KMS-11 (cell line): ENCODE results near the gene ITGA2B.

Experiments used
- H2AFZ ChIP-seq: fragments of 200-600 bp; sonication (generic); 2 replicates; pipeline ENCODE4 v1.6.1; 2016; ENCODE audit warnings: antibody characterized with exemption, mixed run types, low read depth
- H3K27ac ChIP-seq: fragments of 200-600 bp; sonication (generic); 2 replicates; pipeline ENCODE4 v1.6.1; 2016; ENCODE audit warnings: mild to moderate bottlenecking, mixed run types
- H3K27me3 ChIP-seq: fragments of 200-600 bp; sonication (generic); 2 replicates; pipeline ENCODE4 v1.6.1; 2017; ENCODE audit warnings: mild to moderate bottlenecking, low read depth, mixed run types, moderate library complexity; ENCODE audit not compliant: insufficient read depth
- H3K36me3 ChIP-seq: fragments of 200-600 bp; sonication (generic); 2 replicates; pipeline ENCODE4 v1.6.1; 2017; ENCODE audit warnings: mild to moderate bottlenecking, mixed run types; ENCODE audit not compliant: insufficient read depth
- H3K4me1 ChIP-seq: fragments of 200-600 bp; sonication (generic); 2 replicates; pipeline ENCODE4 v1.6.1; 2016; ENCODE audit warnings: mild to moderate bottlenecking, low read depth, mixed run types; ENCODE audit not compliant: poor library complexity, severe bottlenecking
- H3K4me2 ChIP-seq: fragments of 200-600 bp; sonication (generic); 2 replicates; pipeline ENCODE4 v1.7.0; 2016; ENCODE audit warnings: mild to moderate bottlenecking, mixed run types
- H3K4me3 ChIP-seq: fragments of 200-600 bp; sonication (generic); IDR thresholded peaks from 2 replicates; pipeline ENCODE4 v1.6.1; 2017; ENCODE audit warnings: low read depth, low read length, mixed read lengths; ENCODE audit not compliant: insufficient read depth
- H3K79me2 ChIP-seq: fragments of 200-600 bp; sonication (generic); 2 replicates; pipeline ENCODE4 v1.6.1; 2016; ENCODE audit warnings: low read depth, mixed run types; ENCODE audit not compliant: insufficient read depth
- H3K9ac ChIP-seq: fragments of 200-600 bp; sonication (generic); 2 replicates; pipeline ENCODE4 v1.6.1; 2016; ENCODE audit warnings: mild to moderate bottlenecking, mixed run types
- H4K20me1 ChIP-seq: fragments of 200-600 bp; sonication (generic); 2 replicates; pipeline ENCODE4 v1.6.1; 2016; ENCODE audit warnings: mild to moderate bottlenecking, mixed run types; ENCODE audit not compliant: insufficient read depth
- TF ChIP-seq, protein P1 (sequence below): fragments of 200-600 bp; sonication (generic); conservative IDR thresholded peaks from 2 replicates; pipeline ENCODE4 v1.6.1; 2017; ENCODE audit warnings: low read depth, mild to moderate bottlenecking, antibody characterized with exemption, low read length, moderate library complexity, mixed read lengths

Gene ITGA2B

DNA sequence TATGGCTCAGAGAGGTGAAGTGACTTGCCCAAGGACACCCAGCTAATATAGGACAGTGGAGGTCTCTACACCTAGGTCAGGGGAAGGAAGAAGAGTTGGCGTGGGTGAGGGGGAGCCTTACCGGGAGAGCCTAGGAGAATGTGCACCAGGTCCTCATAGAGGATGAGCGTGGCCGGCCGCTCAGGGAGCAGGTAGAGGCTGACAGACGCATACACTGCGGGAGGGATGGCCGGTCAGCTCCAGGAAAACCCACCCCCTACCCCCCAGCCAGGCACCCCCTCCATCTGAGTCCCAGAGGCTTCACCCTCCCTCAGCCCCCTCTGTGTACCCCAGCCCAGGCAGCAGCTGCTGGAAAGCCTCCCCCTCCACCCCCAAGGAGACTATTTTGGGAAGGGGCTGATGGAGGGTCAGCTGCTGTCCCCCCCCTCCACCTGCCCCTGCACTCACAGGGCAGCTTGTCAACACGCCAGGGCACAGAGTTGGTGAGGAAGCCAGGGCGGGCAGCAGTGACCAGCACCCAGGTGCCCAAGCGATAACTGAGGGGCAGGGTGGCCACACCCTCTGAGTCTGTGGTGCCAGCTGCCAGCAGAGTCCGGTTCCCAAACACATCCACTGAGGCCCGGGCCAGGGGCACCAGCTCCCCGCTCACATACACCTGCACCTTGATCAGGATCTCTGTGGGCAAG lies 29.8 kb downstream of the ITGA2B start:
- H3K27ac ChIP-seq = no peak overlapping the region
- H3K9ac ChIP-seq = no peak overlapping the region
- TF ChIP-seq, protein P1, sequence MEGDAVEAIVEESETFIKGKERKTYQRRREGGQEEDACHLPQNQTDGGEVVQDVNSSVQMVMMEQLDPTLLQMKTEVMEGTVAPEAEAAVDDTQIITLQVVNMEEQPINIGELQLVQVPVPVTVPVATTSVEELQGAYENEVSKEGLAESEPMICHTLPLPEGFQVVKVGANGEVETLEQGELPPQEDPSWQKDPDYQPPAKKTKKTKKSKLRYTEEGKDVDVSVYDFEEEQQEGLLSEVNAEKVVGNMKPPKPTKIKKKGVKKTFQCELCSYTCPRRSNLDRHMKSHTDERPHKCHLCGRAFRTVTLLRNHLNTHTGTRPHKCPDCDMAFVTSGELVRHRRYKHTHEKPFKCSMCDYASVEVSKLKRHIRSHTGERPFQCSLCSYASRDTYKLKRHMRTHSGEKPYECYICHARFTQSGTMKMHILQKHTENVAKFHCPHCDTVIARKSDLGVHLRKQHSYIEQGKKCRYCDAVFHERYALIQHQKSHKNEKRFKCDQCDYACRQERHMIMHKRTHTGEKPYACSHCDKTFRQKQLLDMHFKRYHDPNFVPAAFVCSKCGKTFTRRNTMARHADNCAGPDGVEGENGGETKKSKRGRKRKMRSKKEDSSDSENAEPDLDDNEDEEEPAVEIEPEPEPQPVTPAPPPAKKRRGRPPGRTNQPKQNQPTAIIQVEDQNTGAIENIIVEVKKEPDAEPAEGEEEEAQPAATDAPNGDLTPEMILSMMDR = no peak
- H4K20me1 ChIP-seq = no peaks in the 10 kb centered on the region
- peaks cover 16% of the 10 kb centered on the region for H3K4me1 ChIP-seq
- H3K4me2 ChIP-seq = no peak overlapping the region
- H3K79me2 ChIP-seq = no peaks in the 10 kb centered on the region
- no peak overlapping the region for H3K4me3 ChIP-seq
- no peaks in the 10 kb centered on the region for H3K36me3 ChIP-seq
- no peak overlapping the region for H2AFZ ChIP-seq
- peaks cover 5% of the 10 kb centered on the region; the same call in 1 of the 2 replicates for H3K27me3 ChIP-seq

DNA sequence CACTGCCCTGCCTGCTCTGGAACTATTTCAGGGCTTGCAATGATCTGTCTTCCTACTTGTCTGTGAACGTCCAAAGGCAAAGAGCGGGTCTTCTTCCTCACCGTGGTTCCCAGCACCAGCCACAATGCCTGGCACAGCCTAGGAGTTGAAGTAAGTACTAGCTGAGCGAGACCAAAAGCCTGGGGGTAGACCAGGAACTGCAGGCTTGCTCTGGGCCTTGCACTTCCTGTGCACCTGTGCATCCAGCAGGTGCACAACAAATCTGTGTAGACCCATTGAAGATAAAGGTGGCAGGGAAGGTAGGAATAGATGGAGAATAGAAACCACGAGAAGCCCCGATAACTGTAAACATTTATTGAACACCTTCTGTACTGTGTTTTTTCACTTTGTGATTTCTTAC lies 30.4 kb downstream of the ITGA2B start:
- no peak overlapping the region for H3K9ac ChIP-seq
- H4K20me1 ChIP-seq = no peaks in the 10 kb centered on the region
- H2AFZ ChIP-seq = no peak overlapping the region
- peaks cover 14% of the 10 kb centered on the region for H3K4me1 ChIP-seq
- TF ChIP-seq, protein P1 = no peak
- H3K4me2 ChIP-seq = no peak overlapping the region
- no peak overlapping the region for H3K27ac ChIP-seq
- no peaks in the 10 kb centered on the region for H3K79me2 ChIP-seq
- H3K27me3 ChIP-seq = no peaks in the 10 kb centered on the region
- H3K36me3 ChIP-seq = no peaks in the 10 kb centered on the region
- no peak overlapping the region for H3K4me3 ChIP-seq

DNA sequence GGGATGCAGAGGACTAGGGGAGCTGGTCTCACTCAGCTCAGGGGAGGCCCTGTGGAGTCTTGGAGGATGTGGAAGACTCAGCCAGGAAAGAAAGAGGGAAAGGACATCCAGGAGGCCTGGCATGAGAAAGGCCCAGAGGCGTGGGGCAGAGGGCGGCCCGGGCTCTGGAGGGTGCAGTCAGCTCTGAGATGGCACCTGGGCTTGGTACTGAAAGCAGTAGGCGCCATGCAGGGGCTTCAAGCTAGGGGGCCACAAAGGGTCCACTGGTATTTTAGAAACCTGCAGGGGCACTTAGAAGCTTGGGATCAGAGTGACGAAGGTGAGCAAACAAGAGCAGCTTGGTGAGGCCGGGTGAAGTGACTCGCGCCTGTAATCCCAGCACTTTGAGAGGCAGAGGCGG lies 31.4 kb downstream of the ITGA2B start:
- H2AFZ ChIP-seq = no peak overlapping the region
- H3K4me3 ChIP-seq = no peak overlapping the region
- TF ChIP-seq, protein P1 = no peak
- H3K27ac ChIP-seq = no peak overlapping the region
- H3K4me2 ChIP-seq = no peak overlapping the region
- no peaks in the 10 kb centered on the region for H3K79me2 ChIP-seq
- H4K20me1 ChIP-seq = no peaks in the 10 kb centered on the region
- H3K27me3 ChIP-seq = no peaks in the 10 kb centered on the region
- no peaks in the 10 kb centered on the region for H3K36me3 ChIP-seq
- H3K4me1 ChIP-seq = peaks cover 13% of the 10 kb centered on the region
- H3K9ac ChIP-seq = no peak overlapping the region

DNA sequence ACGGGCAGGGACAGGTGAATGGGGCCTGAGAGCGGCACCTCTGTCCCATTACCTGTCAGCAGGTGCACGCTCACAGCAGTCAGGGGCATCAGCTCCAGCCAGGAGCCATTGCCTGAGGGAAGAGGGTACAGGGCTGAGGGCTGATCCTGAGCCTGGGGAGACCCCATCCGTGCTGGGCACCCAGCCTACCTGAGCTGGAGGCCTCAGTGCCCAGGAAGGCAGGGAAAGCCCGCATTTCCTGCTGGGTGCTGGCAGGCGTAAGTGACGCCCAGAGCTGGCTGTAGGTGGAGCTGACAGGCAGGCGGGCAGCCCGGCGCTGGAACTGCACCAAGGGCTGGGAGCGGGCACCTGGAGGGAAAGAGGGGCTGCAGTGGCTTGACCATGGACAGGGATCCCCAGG lies 33.2 kb downstream of the ITGA2B start:
- Histone ChIP-seq H3K27me3 (no peaks in the 10 kb centered on the region), H4K20me1 (no peaks in the 10 kb centered on the region), H3K36me3 (no peaks in the 10 kb centered on the region), H3K4me1 (peaks cover 6% of the 10 kb centered on the region), H3K79me2 (no peaks in the 10 kb centered on the region), H3K9ac (no peak overlapping the region), H3K4me2 (no peak overlapping the region), H3K27ac (no peak overlapping the region), H2AFZ (no peak overlapping the region), H3K4me3 (no peak overlapping the region)
- TF ChIP-seq, protein P1 = no peak
